IPS DF 4.7 (cell line): ENCODE measurements around the gene WDR89.
"Not testable (repeated sequence)": the region's sequence is repeated elsewhere in the genome, so short reads cannot be mapped to it uniquely, and the experiment has no call there.

Experiments
- DNase-seq: peaks from one replicate; pipeline ENCODE4 v3.0.0-alpha.2; 2013; ENCODE audit warnings: low spot score; ENCODE audit errors: extremely low read depth

WDR89 gene

GRCh38 chr14:63654936-63655335 is 13.3 kb upstream of the WDR89 start:
- DNase-seq, result no peak

GRCh38 chr14:63654346-63654745 is 12.7 kb upstream of the WDR89 start:
- DNase-seq, result no peak

- no peak for DNase-seq
Observed at GRCh38 chr14:63652406-63652805, 10.7 kb upstream of the WDR89 start.

- no peak for DNase-seq
Observed at GRCh38 chr14:63650256-63650952, 8.7 kb upstream of the WDR89 start.

GRCh38 chr14:63647696-63648410 is 6.2 kb upstream of the WDR89 start:
- DNase-seq, result no peak

- no peak for DNase-seq
Observed at GRCh38 chr14:63644741-63645140, 3.1 kb upstream of the WDR89 start.

- DNase-seq, result no peak
Observed at GRCh38 chr14:63642656-63643382, 1.1 kb upstream of the WDR89 start.

- DNase-seq, result peak; percentile 71
Observed at GRCh38 chr14:63642229-63642611, 549 bp upstream of the WDR89 start.

- DNase-seq, result no peak
Observed at GRCh38 chr14:63638493-63638892, 3.2 kb downstream of the WDR89 start.

- not testable (repeated sequence) for DNase-seq
Observed at GRCh38 chr14:63636094-63636635, 5.5 kb downstream of the WDR89 start.

- DNase-seq, result no peak
Observed at GRCh38 chr14:63633801-63634200, 7.9 kb downstream of the WDR89 start.

- DNase-seq, result no peak
Observed at GRCh38 chr14:63632932-63633514, 8.6 kb downstream of the WDR89 start.

GRCh38 chr14:63624701-63625100 is 17.0 kb downstream of the WDR89 start:
- DNase-seq, result no peak

GRCh38 chr14:63624203-63624602 is 17.5 kb downstream of the WDR89 start:
- no peak for DNase-seq

GRCh38 chr14:63621975-63622374 is 19.7 kb downstream of the WDR89 start:
- not testable (repeated sequence) for DNase-seq

GRCh38 chr14:63616015-63616414 is 25.7 kb downstream of the WDR89 start:
- DNase-seq, result no peak

- DNase-seq, result no peak
Observed at GRCh38 chr14:63614679-63615363, 26.9 kb downstream of the WDR89 start.

- DNase-seq, result no peak
Observed at GRCh38 chr14:63611078-63611477, 30.6 kb downstream of the WDR89 start.

- DNase-seq, result no peak
Observed at GRCh38 chr14:63605041-63605532, 36.6 kb downstream of the WDR89 start.

GRCh38 chr14:63604626-63605025 is 37.0 kb downstream of the WDR89 start:
- DNase-seq, result no peak

- DNase-seq, result no peak
Observed at GRCh38 chr14:63603749-63604277, 37.9 kb downstream of the WDR89 start.
